Measurements from ENCODE around the gene TEX264. TPM values are rescaled to one million over a fixed set of nuclear protein-coding genes. Genes with fewer than 3 reads are reported as not detected.

The TEX264 gene
- total RNA-seq, 1 experiment from 2014 or later: 35.0 TPM

DNA sequence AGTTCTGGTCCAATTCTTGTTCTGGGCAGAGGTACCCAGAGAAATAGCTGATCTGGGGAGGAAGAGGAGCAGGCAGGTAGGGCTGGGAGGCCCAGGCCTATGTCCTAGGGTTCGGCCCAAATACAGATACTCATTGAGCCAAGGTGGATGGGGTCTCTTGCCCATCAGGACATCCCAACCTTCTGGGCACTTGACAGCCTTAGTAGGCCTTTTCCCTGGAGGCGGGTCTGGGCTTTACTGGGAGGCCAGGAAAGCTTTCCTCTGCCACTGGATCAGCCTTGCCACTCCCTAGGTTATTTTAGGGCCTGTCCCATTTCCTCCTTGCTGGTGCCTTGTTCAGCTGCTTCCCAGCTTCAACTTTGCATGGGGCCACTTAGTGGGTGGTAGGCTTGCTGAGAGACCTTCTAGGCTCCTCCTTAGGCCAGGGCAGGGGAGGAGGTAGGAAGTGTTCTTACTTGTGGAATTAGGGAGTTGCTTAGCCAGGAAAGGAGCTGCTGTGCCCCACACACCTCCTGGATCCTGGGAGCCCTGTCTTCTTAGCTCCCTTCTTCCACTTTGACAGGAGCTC lies 9.7 kb downstream of the TEX264 start:
- no peak for DNase-seq
- H3K9me3 ChIP-seq (replicated peaks): no peaks in the 10 kb centered on the region
- peaks cover 3% of the 10 kb centered on the region for H3K4me1 ChIP-seq
- H3K4me3 ChIP-seq: no peak overlapping the region
- H3K27ac ChIP-seq: no peak overlapping the region
- H3K36me3 ChIP-seq: peaks cover 4% of the 10 kb centered on the region
- H3K27me3 ChIP-seq: no peaks in the 10 kb centered on the region

- DNase-seq: no peak
- H3K27me3 ChIP-seq: no peaks in the 10 kb centered on the region
- no peak overlapping the region for H3K27ac ChIP-seq
- no peaks in the 10 kb centered on the region for H3K9me3 ChIP-seq (replicated peaks)
- no peak overlapping the region for H3K4me3 ChIP-seq
- peaks cover 4% of the 10 kb centered on the region for H3K36me3 ChIP-seq
- peaks cover 10% of the 10 kb centered on the region for H3K4me1 ChIP-seq
Measured at GRCh38 chr3:51681453-51681852, 10.4 kb downstream of the TEX264 start.

- Histone ChIP-seq H3K4me1 (peaks cover 16% of the 10 kb centered on the region), H3K27me3 (no peaks in the 10 kb centered on the region), H3K36me3 (peaks cover 4% of the 10 kb centered on the region), H3K27ac (no peak overlapping the region), H3K4me3 (no peak overlapping the region), H3K9me3 (replicated peaks) (no peaks in the 10 kb centered on the region)
- DNase-seq: peak; percentile 68 to 85
Measured at GRCh38 chr3:51682079-51682478, 11.0 kb downstream of the TEX264 start.

DNA sequence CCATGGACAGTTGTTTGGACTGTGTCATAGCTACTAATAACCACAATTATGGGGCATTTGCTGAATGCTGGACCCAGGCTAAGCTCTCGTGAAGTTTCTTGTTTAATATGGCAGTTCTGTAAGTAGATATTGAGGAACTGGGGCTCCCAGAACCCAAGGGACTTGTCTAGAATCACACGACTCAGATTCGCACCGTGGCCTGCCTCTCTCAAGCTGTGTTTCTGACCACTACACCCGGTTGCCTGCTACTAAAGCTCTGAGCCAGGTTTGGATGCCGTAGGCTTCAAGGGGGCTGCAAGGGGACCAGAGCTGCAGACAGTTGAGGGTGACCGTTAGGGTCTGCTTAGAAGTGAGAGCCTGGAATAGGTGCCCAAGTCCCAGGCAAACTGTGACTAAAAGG lies 11.5 kb downstream of the TEX264 start:
- Histone ChIP-seq H3K27ac (no peak overlapping the region), H3K4me3 (no peak overlapping the region), H3K9me3 (replicated peaks) (no peaks in the 10 kb centered on the region), H3K36me3 (peaks cover 4% of the 10 kb centered on the region), H3K27me3 (no peaks in the 10 kb centered on the region), H3K4me1 (peaks cover 21% of the 10 kb centered on the region)
- no peak for DNase-seq

DNA sequence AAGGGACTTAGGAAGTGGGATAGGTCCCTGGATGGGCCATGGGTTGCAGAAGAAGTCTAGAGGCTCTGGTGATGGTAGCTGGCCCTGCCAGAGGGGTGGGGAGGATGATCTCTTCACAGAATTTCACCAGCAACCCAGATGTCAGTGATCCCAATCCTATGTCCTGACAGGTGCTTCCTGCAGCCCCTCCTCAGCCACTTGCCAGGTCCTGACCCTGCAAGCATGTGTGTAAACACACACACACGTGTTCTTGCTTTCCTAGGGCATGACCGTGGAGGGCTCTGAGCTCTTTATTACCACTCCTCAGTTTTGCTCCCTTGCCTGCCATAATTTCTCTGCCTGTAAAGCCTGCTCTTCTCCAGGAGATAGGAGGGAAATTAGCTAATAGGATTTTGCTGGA lies 12.5 kb downstream of the TEX264 start:
- Histone ChIP-seq H3K27me3 (no peaks in the 10 kb centered on the region), H3K9me3 (replicated peaks) (no peaks in the 10 kb centered on the region), H3K4me3 (no peak overlapping the region), H3K27ac (no peak overlapping the region), H3K4me1 (peaks cover 26% of the 10 kb centered on the region), H3K36me3 (peaks cover 4% of the 10 kb centered on the region)
- DNase-seq: peak in 1 of 2 experiments; percentile 26

DNA sequence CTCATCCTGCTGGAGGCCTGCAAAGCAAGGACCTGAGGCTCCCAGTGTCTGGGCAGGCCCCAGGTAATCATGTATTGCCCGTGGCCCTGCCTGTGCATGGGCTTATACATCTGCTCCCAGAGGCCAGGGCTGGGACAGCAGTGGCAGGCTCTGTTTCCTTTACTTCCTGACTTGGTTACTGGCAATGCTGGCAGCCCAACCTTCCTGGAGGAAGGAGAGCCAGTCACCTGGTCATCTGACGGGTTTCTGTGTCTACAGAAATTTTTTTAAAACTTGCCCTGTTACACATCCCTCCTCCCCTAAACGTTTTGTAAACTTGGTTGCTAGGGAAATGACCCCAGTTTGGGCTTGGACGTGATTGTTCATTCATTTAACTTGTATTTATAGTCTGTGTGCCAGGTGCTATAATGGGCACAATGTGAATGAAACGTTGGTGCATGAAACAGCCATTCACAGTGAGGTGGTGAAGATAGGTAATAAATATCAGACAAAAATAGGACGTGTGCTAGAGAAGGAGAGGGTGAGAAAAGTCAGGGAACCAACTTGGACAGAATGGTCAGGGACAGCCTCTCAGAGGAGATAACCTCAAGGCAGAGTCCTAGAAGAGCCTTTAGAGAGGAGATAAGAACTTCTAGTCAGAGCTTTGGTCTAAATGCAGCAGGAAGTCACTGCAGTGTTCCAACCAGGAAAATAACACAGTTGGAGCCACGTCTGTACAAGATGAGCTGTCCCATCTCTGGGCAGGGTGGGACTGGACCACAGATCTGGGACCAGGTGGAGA lies 14.1 kb downstream of the TEX264 start:
- Histone ChIP-seq H3K9me3 (replicated peaks) (no peaks in the 10 kb centered on the region), H3K36me3 (peaks cover 7% of the 10 kb centered on the region), H3K4me3 (no peak overlapping the region), H3K27ac (no peak overlapping the region), H3K27me3 (no peaks in the 10 kb centered on the region), H3K4me1 (peaks cover 26% of the 10 kb centered on the region)
- no peak for DNase-seq

- H3K9me3 ChIP-seq (replicated peaks): no peaks in the 10 kb centered on the region
- H3K4me1 ChIP-seq: peaks cover 26% of the 10 kb centered on the region
- no peak overlapping the region for H3K4me3 ChIP-seq
- DNase-seq: no peak
- peak overlapping the region; percentile 66 for H3K27ac ChIP-seq
- no peaks in the 10 kb centered on the region for H3K27me3 ChIP-seq
- peaks cover 7% of the 10 kb centered on the region for H3K36me3 ChIP-seq
Measured at GRCh38 chr3:51686056-51686455, 15.0 kb downstream of the TEX264 start.

DNA sequence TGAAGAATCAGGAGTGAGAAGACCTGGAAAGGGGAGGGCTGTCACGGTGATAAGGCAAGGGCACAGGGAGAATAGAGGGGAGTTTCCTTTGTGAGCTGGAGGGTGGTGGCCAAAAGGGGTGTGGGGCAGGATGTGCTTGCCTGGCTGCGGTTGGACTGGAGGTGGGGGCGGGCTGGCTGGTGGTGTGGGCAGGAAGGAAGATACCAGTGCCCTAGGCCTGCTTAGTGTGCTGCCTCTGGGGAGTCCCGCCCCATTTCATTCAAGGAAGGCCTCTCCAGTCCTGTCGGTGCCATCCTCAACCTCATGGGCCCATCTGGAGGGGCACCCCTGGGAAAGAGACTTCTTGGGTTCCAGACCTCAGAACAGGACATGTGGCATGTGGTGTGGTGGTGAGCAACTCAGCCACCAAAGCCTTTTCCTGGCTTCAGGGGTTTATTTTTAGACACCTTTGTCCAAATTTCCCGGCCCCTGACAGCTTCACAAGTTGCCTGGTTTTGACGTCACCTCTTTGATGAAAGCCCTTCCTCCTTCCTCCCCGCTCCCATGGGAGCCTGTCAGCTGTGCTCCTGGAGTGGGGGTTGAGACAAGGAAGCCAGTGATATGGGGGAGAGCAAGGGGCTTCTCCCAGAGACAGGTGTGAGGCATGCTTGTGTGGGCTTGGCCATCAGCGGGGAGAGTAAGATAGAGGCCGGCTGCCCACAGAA lies 15.6 kb downstream of the TEX264 start:
- H3K4me1 ChIP-seq: peaks cover 26% of the 10 kb centered on the region
- DNase-seq: peak; percentile 87 to 91
- H3K36me3 ChIP-seq: peaks cover 7% of the 10 kb centered on the region
- no peak overlapping the region for H3K4me3 ChIP-seq
- H3K9me3 ChIP-seq (replicated peaks): no peaks in the 10 kb centered on the region
- H3K27ac ChIP-seq: peak overlapping the region; percentile 66
- no peaks in the 10 kb centered on the region for H3K27me3 ChIP-seq

DNA sequence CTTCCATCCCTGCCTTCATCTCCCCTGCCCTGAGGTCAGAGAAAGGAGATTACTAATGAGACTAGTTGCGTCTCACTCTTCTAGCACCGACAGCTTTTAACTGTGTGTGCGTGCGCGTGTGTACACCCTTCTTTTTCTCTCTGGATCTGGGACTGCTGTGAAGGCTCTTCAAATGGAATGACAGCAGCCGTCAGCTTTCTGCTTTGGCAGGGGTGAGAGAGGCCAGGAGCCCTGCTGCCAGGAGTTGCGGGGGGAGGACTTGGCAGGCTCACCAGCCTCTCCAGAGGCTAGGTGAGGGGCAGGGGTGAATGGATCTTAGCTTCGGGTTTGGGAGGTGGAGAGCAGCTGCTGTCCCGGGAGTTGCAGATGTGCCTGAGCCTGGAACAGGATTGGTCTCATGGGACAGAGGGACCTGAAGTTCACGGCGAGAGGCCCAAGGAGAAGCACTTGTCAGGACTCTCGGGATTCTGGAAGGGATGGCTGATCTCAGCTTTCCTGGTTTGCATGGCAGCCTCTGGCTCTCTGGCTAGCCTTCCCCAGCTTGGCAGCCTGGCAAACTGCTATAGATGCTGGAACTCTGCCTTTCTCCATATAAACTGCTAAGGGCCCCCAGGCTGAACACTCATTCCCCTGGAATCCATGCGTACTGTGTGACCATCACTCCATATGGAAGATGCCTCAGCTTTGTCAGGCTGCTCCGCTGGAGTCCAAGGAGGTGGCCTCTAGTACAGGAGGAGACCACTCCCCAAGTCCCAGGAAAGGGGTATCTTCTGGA lies 16.6 kb downstream of the TEX264 start:
- Histone ChIP-seq H3K27me3 (no peaks in the 10 kb centered on the region), H3K36me3 (peaks cover 9% of the 10 kb centered on the region), H3K9me3 (replicated peaks) (no peaks in the 10 kb centered on the region), H3K4me1 (peaks cover 26% of the 10 kb centered on the region), H3K4me3 (no peak overlapping the region), H3K27ac (peak overlapping the region; percentile 66)
- DNase-seq: peak; percentile 21 to 44

GRCh38 chr3:51688206-51688600 lies 17.2 kb downstream of the TEX264 start:
- no peak overlapping the region for H3K27ac ChIP-seq
- peaks cover 9% of the 10 kb centered on the region for H3K36me3 ChIP-seq
- no peak overlapping the region for H3K4me3 ChIP-seq
- no peaks in the 10 kb centered on the region for H3K27me3 ChIP-seq
- H3K9me3 ChIP-seq (replicated peaks): no peaks in the 10 kb centered on the region
- DNase-seq: no peak
- H3K4me1 ChIP-seq: peaks cover 26% of the 10 kb centered on the region

- Histone ChIP-seq H3K27ac (no peak overlapping the region), H3K36me3 (peaks cover 12% of the 10 kb centered on the region; the same call in 1 of the 2 replicates), H3K4me1 (peaks cover 20% of the 10 kb centered on the region), H3K9me3 (replicated peaks) (no peaks in the 10 kb centered on the region), H3K27me3 (no peaks in the 10 kb centered on the region), H3K4me3 (no peak overlapping the region)
- no peak for DNase-seq
Measured at GRCh38 chr3:51691021-51691420, 20.0 kb downstream of the TEX264 start.

GRCh38 chr3:51691949-51692348 lies 20.9 kb downstream of the TEX264 start:
- Histone ChIP-seq H3K4me3 (no peak overlapping the region), H3K27ac (no peak overlapping the region), H3K9me3 (replicated peaks) (no peaks in the 10 kb centered on the region), H3K36me3 (peaks cover 12% of the 10 kb centered on the region; the same call in 1 of the 2 replicates), H3K4me1 (peaks cover 11% of the 10 kb centered on the region), H3K27me3 (no peaks in the 10 kb centered on the region)
- DNase-seq: no peak

DNA sequence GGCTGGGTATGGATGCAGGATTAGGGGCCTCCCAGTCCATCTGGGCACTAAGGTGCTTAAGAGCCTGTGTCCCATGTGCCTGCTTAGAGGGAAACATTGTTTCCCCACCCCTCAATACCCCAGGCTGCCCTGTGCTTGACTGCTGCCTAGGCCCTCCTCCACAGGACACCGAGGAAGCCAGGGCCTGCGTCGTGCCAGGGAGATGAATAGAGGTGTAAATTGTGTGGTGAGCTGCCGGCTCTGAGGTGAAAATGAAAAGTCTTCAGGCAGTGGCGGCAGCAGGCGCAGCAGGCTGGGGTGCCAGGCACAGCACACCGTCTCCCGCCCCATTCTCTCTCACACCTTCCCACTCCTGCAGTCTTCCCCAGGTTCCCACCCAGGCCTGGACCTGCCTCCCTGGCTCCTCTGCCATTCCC lies 21.9 kb downstream of the TEX264 start:
- Histone ChIP-seq H3K36me3 (peaks cover 12% of the 10 kb centered on the region; the same call in 1 of the 2 replicates), H3K27ac (no peak overlapping the region), H3K4me3 (no peak overlapping the region), H3K4me1 (peaks cover under 1% of the 10 kb centered on the region; the same call in 1 of the 2 replicates), H3K9me3 (replicated peaks) (no peaks in the 10 kb centered on the region), H3K27me3 (no peaks in the 10 kb centered on the region)
- DNase-seq: no peak

- no peak for DNase-seq
- Histone ChIP-seq H3K9me3 (replicated peaks) (no peaks in the 10 kb centered on the region), H3K4me1 (no peaks in the 10 kb centered on the region), H3K4me3 (no peak overlapping the region), H3K27me3 (no peaks in the 10 kb centered on the region), H3K27ac (no peak overlapping the region), H3K36me3 (peaks cover 14% of the 10 kb centered on the region; the same call in 1 of the 2 replicates)
Measured at GRCh38 chr3:51696954-51697353, 25.9 kb downstream of the TEX264 start.
